Activated gamma-delta T cell (primary cell): ENCODE results near the gene CELSR1.
"Not testable (repeated sequence)": the region's sequence is repeated elsewhere in the genome, so short reads cannot be mapped to it uniquely, and the experiment has no call there.

Experiments
- DNase-seq: peaks from one replicate; lab custom pipeline; 2025; lab: John Stamatoyannopoulos, UW

CELSR1 gene

DNA sequence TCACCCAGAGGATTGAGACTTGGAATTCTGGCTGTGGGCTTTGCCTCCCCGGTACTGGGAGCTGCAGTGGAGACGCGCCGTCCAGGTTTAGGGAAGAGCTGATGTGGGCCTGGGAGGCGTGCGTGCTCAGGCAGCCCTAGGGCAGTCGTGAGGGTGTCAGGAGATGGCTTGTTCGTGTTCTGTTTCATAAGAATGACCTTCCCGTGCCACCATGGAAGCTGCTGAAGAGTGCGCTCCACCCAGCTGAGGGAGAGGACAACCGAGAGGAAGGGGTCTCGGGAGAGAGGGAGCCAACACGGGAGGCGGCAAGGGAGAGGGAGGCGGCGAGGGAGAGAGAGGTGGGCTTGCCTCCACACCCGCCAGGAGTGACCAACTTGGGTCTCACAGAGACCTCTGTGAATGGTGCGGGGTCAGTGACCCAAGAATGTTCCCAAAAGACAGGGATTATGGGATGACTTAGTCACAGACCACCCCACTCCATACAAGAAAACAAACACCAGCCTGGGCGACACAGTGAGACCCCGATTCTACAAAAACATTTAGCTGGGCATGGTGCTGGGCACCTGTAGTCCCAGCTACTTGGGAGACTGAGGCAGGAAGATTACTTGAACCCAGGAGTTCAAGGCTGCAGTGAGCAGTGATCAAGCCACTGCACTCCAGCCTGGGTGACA lies 216.6 kb downstream of the CELSR1 start:
- DNase-seq: no peak

- DNase-seq: no peak
Observed at GRCh38 chr22:46320166-46320710, 217.2 kb downstream of the CELSR1 start.

- no peak for DNase-seq
Observed at GRCh38 chr22:46319319-46319718, 218.1 kb downstream of the CELSR1 start.

- no peak for DNase-seq
Observed at GRCh38 chr22:46318576-46318975, 218.8 kb downstream of the CELSR1 start.

GRCh38 chr22:46317646-46318045 lies 219.8 kb downstream of the CELSR1 start:
- no peak for DNase-seq

- DNase-seq: no peak
Observed at GRCh38 chr22:46315976-46316375, 221.4 kb downstream of the CELSR1 start.

GRCh38 chr22:46312848-46313247 lies 224.6 kb downstream of the CELSR1 start:
- not testable (repeated sequence) for DNase-seq

GRCh38 chr22:46312056-46312455 lies 225.4 kb downstream of the CELSR1 start:
- DNase-seq: no peak
